D341Med (cell line): Measurements from ENCODE around the gene MYH6.
"Not testable (repeated sequence)": the region's sequence is repeated elsewhere in the genome, so short reads cannot be mapped to it uniquely, and the experiment has no call there.

Experiments
- DNase-seq: peaks from one replicate; pipeline ENCODE4 v3.0.0; 2012; ENCODE audit warnings: low spot score

The MYH6 gene

GRCh38 chr14:23407516-23408306 lies at the start of gene MYH6:
Gene MYH6, minus strand, starts transcription at chr14:23408273. Its CDS starts 1,050 bp downstream, at chr14:23407223.
- no peak for DNase-seq

- not testable (repeated sequence) for DNase-seq
Observed at GRCh38 chr14:23456883-23457586, 49.0 kb upstream of the MYH6 start.

- no peak for DNase-seq
Observed at GRCh38 chr14:23454445-23454856, 46.4 kb upstream of the MYH6 start.

GRCh38 chr14:23452237-23452636 lies 44.2 kb upstream of the MYH6 start:
- DNase-seq, result no peak

GRCh38 chr14:23450379-23450778 lies 42.3 kb upstream of the MYH6 start:
- DNase-seq, result no peak

GRCh38 chr14:23449314-23449713 lies 41.2 kb upstream of the MYH6 start:
- no peak for DNase-seq

GRCh38 chr14:23447361-23448350 lies 39.6 kb upstream of the MYH6 start:
- no peak for DNase-seq

- no peak for DNase-seq
Observed at GRCh38 chr14:23446291-23446851, 38.3 kb upstream of the MYH6 start.

GRCh38 chr14:23445773-23446172 lies 37.7 kb upstream of the MYH6 start:
- DNase-seq, result no peak

GRCh38 chr14:23444314-23444713 lies 36.2 kb upstream of the MYH6 start:
- DNase-seq, result no peak

- DNase-seq, result no peak
Observed at GRCh38 chr14:23443881-23444280, 35.8 kb upstream of the MYH6 start.

- no peak for DNase-seq
Observed at GRCh38 chr14:23443411-23443812, 35.3 kb upstream of the MYH6 start.

- DNase-seq, result no peak
Observed at GRCh38 chr14:23442721-23443356, 34.8 kb upstream of the MYH6 start.

- no peak for DNase-seq
Observed at GRCh38 chr14:23441076-23441475, 33.0 kb upstream of the MYH6 start.

- DNase-seq, result peak; percentile 2
Observed at GRCh38 chr14:23439107-23439835, 31.2 kb upstream of the MYH6 start.

- no peak for DNase-seq
Observed at GRCh38 chr14:23438101-23438971, 30.3 kb upstream of the MYH6 start.

GRCh38 chr14:23437133-23438100 lies 29.3 kb upstream of the MYH6 start:
- DNase-seq, result no peak

GRCh38 chr14:23436327-23437132 lies 28.5 kb upstream of the MYH6 start:
- DNase-seq, result peak; percentile 54
